ENCODE results near the gene SFXN5. TPM values are rescaled to one million over a fixed set of nuclear protein-coding genes. Genes with fewer than 3 reads are reported as not detected.
A peak's percentile ranks its signal among the peaks of the same experiment; 100 is the strongest.

SFXN5 gene
- total RNA-seq, 6 experiments from 2014 or later: 10.2 to 17.0 (median 14.7) TPM

DNA sequence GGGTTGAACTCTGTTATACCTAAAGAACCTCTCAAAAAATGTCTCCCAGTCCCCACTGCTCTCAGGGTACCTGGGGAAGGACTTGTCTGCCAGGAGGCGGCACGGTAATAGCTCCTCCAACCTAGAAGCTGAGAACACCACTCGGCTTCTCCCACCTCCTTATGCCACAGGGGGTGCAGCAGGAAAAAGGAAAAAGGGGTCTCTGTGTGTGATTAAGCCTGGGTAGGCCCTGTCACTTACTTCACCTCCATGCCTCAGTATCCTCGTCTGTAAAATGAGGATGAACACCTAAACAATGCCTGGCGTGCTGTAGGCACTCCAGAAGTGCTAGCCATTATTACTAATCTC lies 77.6 kb downstream of the SFXN5 start:
- Mint-ChIP-seq H3K36me3 (ENCODE audit: low read depth) (no peaks in the 10 kb centered on the region), H3K27me3 (ENCODE audit: insufficient read depth) (no peaks in the 10 kb centered on the region; the same call in none of the 2 replicates), H3K4me3 (no peak overlapping the region), H3K9me3 (no peaks in the 10 kb centered on the region), H3K4me1 (ENCODE audit: low read depth) (peaks cover 10% of the 10 kb centered on the region; the same call in 1 of the 2 replicates), H3K27ac (no peak overlapping the region)
- TF ChIP-seq, protein P1, sequence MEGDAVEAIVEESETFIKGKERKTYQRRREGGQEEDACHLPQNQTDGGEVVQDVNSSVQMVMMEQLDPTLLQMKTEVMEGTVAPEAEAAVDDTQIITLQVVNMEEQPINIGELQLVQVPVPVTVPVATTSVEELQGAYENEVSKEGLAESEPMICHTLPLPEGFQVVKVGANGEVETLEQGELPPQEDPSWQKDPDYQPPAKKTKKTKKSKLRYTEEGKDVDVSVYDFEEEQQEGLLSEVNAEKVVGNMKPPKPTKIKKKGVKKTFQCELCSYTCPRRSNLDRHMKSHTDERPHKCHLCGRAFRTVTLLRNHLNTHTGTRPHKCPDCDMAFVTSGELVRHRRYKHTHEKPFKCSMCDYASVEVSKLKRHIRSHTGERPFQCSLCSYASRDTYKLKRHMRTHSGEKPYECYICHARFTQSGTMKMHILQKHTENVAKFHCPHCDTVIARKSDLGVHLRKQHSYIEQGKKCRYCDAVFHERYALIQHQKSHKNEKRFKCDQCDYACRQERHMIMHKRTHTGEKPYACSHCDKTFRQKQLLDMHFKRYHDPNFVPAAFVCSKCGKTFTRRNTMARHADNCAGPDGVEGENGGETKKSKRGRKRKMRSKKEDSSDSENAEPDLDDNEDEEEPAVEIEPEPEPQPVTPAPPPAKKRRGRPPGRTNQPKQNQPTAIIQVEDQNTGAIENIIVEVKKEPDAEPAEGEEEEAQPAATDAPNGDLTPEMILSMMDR (IDR thresholded peaks at IDR 0.05): no peak
- DNase-seq: no peak

DNA sequence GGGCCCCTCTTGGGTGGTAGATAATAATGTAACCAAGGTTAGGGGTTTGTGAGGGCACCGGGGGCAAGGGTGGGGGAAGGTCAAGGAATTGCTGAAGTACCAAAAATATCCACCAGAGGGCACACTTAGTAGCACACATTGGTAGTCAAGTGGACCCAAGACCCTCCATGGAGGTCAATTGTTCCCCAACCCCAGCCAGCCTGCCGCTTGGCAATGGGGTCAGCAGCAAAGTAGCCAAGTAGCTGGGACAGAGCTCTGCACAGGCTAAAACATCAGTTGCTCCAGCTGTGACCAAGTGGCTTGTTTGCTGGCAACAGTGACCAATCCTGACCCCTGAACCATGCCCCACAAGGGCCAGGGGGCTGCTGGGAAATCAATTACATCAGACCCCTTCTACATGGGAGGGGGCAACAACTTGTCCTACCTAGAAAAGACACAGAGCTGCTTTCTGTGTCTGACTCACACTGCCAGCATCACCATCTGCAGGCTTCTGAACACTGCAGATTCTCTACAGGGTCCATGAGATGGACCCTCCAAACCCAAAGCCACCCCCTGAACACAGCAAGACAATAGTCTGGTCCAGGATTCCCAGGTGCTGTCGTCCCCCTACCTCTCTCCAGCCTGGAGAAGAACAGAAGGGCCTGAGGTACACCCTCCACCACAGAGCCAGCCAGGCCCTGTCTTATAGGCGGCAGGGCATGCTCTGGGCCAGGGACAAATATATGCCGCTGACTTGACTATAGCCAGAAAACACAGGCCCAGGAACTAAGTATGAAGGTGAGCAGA lies 78.2 kb downstream of the SFXN5 start:
- TF ChIP-seq, protein P1 (IDR thresholded peaks at IDR 0.05): peak; percentile 98
- H3K4me1 Mint-ChIP-seq (ENCODE audit: low read depth): peaks cover 10% of the 10 kb centered on the region; the same call in 1 of the 2 replicates
- H3K4me3 Mint-ChIP-seq: no peak overlapping the region
- DNase-seq: no peak
- H3K27me3 Mint-ChIP-seq (ENCODE audit: insufficient read depth): no peaks in the 10 kb centered on the region; the same call in none of the 2 replicates
- H3K9me3 Mint-ChIP-seq: no peaks in the 10 kb centered on the region
- H3K27ac Mint-ChIP-seq: no peak overlapping the region
- H3K36me3 Mint-ChIP-seq (ENCODE audit: low read depth): no peaks in the 10 kb centered on the region

- DNase-seq: no peak
- H3K4me3 Mint-ChIP-seq: no peak overlapping the region
- no peaks in the 10 kb centered on the region for H3K9me3 Mint-ChIP-seq
- no peaks in the 10 kb centered on the region for H3K36me3 Mint-ChIP-seq (ENCODE audit: low read depth)
- peaks cover 10% of the 10 kb centered on the region; the same call in 1 of the 2 replicates for H3K4me1 Mint-ChIP-seq (ENCODE audit: low read depth)
- H3K27ac Mint-ChIP-seq: no peak overlapping the region
- H3K27me3 Mint-ChIP-seq (ENCODE audit: insufficient read depth): no peaks in the 10 kb centered on the region; the same call in none of the 2 replicates
- TF ChIP-seq, protein P1 (IDR thresholded peaks at IDR 0.05): no peak
Observed at GRCh38 chr2:72992734-72993102, 78.8 kb downstream of the SFXN5 start.

DNA sequence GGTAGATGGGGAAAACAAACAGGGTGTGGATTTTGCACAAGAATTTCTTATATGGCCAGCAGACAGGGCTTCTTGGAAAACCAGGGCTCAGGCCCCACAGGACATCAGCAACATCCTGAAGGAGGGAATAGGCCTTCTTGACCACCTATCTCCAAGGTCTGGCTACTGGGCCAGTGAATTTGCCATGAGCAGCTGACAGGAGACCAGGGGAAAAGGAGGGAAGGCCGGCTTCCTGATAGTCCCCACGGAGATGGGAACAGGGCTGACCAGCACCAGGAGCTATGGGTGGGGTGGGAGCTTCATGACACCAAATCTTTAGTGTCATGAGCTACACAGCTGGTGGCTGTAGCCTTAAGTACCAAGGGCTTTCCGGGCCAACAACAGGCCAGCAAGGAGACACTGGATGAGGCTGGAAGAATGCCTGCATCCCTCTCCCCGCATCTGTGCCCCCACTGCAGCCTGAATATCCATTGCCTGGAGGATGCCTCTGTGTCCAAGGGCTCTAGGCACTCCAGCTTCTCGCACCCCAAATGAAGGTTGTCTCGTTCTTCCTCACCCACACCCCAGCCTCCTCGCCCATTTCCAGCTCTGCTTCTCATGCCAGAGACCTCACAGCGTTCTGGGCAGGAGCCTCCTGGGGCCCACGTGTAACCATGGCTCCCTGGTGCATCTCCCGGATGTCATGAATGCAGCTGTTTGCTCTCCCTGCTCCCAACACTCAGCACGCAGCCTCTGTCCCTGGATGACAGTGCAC lies 79.4 kb downstream of the SFXN5 start:
- peaks cover 10% of the 10 kb centered on the region; the same call in 1 of the 2 replicates for H3K4me1 Mint-ChIP-seq (ENCODE audit: low read depth)
- no peaks in the 10 kb centered on the region; the same call in none of the 2 replicates for H3K27me3 Mint-ChIP-seq (ENCODE audit: insufficient read depth)
- TF ChIP-seq, protein P1 (IDR thresholded peaks at IDR 0.05): no peak
- no peak overlapping the region for H3K4me3 Mint-ChIP-seq
- no peak overlapping the region for H3K27ac Mint-ChIP-seq
- no peaks in the 10 kb centered on the region for H3K36me3 Mint-ChIP-seq (ENCODE audit: low read depth)
- DNase-seq: no peak
- no peaks in the 10 kb centered on the region for H3K9me3 Mint-ChIP-seq

- no peak for DNase-seq
- no peak overlapping the region for H3K4me3 Mint-ChIP-seq
- no peak overlapping the region for H3K27ac Mint-ChIP-seq
- H3K4me1 Mint-ChIP-seq (ENCODE audit: low read depth): peaks cover 10% of the 10 kb centered on the region; the same call in 1 of the 2 replicates
- peaks cover 1% of the 10 kb centered on the region for H3K27me3 Mint-ChIP-seq (ENCODE audit: insufficient read depth)
- TF ChIP-seq, protein P1 (IDR thresholded peaks at IDR 0.05): no peak
- H3K9me3 Mint-ChIP-seq: no peaks in the 10 kb centered on the region
- no peaks in the 10 kb centered on the region for H3K36me3 Mint-ChIP-seq (ENCODE audit: low read depth)
Observed at GRCh38 chr2:72991439-72991725, 80.1 kb downstream of the SFXN5 start.
